Renal cortical epithelial cell (primary cell): ENCODE results near the gene NAMPT. TPM values are rescaled to one million over a fixed set of nuclear protein-coding genes. Genes with fewer than 3 reads are reported as not detected.
A peak's percentile ranks its signal among the peaks of the same experiment; 100 is the strongest.
"Not testable (repeated sequence)": the region's sequence is repeated elsewhere in the genome, so short reads cannot be mapped to it uniquely, and the experiment has no call there.

ENCODE experiments used
- DNase-seq: peaks from one replicate; pipeline ENCODE4 v3.0.0-alpha.2; 2011; ENCODE audit warnings: low read depth
- total RNA-seq: library from RNA; depleted of rRNA; stranded (reverse); fragments of >200 nt; gene quantifications from 2 replicates; pipeline ENCODE4 v1.2.3, GENCODE V29; 2014

NAMPT gene
- total RNA-seq, 1 donor from 2014 or later = 154 TPM

DNA sequence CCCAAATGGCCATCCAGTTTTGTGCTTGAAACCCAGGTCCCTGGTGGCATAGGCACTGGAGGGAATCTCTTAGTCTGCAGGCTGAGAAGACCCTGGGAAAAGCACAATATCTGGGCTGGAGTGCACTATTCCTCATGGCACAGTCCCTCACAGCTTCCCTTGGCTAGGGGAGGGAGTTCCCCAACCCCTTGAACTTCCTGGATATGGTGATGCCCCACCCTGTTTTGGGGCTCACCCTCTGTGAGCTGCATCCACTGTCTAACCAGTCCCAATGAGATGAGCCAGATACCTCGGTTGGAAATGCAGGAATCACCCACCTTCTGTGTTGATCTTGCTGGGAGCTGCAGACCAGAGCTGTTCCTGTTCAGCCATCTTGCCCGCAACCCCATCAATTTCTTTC lies 19.8 kb upstream of the NAMPT start:
- DNase-seq = no peak

- DNase-seq = not testable (repeated sequence)
Measured at GRCh38 chr7:106298631-106299030, 13.8 kb upstream of the NAMPT start.

DNA sequence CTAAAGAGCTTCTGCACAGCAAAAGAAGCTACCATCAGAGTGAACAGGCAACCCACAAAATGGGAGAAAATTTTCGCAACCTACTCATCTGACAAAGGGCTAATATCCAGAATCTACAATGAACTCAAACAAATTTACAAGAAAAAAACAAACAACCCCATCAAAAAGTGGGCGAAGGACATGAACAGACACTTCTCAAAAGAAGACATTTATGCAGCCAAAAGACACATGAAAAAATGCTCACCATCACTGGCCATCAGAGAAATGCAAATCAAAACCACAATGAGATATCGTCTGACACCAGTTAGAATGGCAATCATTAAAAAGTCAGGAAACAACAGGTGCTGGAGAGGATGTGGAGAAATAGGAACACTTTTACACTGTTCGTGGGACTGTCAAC lies 13.4 kb upstream of the NAMPT start:
- DNase-seq = not testable (repeated sequence)

DNA sequence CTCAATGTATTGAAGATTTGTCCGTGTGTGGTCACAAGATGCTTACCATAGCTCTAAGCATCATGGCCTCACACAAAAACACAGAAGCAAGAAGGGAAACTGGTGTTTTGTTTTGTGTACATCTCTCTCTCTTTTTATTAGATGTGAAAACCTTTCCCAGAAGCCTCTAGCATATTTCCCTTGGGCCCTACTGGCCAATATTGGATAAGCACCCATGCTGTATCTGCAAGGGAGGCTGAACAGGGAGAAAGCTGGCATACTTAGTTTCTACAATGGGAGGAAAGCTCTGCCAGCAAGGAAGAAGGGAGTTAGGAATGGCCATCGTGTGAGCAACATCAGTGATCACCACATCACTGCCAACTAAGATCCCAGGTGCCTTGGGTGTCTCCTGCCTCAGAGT lies 9.6 kb upstream of the NAMPT start:
- DNase-seq = no peak

DNA sequence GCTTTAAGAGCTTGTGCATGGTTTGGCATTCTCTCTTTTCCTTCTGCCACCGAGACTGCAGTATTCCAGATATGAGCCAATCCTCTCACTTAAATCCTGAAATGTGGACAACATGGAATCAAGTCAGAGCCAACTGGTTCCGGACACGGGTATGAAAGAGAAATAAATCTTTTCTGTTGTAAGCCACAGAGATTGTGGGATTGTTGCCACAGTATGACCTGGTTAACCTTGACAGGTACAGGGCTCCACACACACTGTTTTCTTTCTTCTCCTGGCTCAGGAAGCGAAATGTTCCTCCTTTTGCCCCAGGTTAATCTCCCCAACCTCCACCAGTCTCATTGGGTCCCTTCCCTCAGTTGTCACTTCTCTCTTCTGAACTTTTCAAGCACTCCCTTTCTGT lies 6.5 kb upstream of the NAMPT start:
- no peak for DNase-seq

- DNase-seq = no peak
Measured at GRCh38 chr7:106290319-106290718, 5.5 kb upstream of the NAMPT start.

DNA sequence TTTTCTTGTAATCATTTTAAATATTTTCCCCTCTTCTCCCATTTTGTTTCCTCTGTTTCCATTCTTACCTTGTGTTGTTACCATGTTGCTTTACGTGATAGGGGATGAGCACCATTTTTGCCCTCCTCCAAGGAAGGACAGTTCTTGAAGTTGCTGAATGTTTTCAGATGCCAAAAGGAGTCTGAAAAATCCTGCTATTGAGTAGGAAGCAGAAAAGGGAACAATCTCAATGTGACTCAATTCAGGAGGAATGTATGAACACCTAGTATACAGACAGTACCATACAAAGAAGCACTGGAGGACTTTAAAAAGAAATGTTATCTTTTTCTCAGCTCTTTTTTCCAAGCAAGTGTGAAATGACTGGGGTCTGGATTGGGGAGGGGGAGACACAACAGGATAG lies 5.1 kb upstream of the NAMPT start:
- DNase-seq = peak; percentile 60

- DNase-seq = no peak
Measured at GRCh38 chr7:106288263-106288662, 3.5 kb upstream of the NAMPT start.

DNA sequence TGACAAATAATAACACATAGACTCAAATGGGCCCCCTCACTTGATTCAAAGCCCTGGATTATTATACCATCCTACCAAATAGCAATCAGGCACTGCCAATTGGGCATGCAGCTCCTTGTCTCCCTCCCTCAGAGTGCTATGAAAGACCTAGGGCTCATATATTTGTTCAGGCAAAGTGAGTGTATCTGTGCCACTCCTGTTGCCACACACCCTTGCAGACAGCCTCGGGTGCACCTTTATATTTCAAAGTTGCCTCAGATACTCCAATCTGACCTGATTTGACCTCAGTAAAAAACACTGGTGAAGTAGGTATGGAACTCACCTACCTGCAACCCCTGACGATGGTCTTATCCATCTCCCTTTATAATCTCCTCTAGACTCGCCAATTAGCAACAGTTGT lies 3.0 kb upstream of the NAMPT start:
- DNase-seq = no peak

GRCh38 chr7:106285855-106286492 lies 1.2 kb upstream of the NAMPT start:
- DNase-seq = no peak

DNA sequence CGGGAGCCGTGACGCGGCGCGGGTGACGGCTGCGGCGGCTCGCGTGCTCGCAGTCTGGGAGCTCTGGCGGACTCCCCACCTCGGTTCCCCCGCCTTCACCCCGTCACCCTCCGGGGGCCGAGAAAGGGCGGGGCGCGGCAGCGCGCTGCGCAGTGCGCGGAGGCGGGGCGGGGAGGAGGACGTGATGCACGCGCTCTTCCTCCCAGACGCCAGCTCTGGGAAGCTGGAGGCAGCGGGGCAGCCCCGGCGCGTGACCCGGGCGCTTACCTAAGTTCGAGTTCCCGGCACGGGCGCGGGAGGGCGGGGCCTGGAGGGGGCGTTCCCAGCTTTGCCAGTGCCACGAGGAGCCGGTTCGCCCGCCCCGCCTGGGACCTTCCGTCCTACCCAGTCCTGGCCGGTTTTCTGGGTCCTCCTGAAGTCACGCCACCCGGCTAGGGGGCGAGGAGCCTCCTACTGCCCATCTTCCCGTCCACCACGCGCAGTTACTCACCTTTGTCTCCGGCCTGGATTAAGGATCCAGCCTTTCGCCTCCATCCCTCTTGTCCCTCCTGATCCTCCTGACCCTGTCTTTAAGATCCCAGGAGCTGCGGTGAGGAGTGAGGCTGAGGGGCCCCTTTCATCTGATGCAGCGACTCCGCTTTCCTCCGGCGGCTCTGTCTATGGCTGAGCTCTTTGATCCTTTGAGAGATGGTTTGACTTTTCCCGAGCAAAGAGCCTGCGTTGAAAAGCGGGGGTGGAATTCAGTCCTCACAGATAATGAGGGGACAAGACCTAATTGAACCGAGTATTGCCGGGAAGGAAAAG lies 470 bp upstream of the NAMPT start:
- DNase-seq = peak; percentile 94

- peak; percentile 35 for DNase-seq
Measured at GRCh38 chr7:106283831-106284713, 711 bp downstream of the NAMPT start.

DNA sequence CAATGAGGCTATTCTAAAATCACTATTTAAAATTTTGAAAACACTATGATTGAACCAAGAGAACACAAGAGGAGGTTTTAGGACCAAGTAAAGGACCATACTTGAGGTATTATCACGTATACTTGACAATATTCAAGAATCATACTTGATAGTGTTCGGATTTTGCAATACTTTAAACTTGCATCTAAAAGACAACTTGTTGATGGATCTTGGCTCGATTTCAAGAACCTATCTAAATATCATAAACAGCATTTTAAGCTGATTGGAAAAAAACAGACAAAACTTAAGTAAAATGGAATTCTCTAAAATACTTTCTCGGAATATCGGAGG lies 1.3 kb downstream of the NAMPT start:
- no peak for DNase-seq

- no peak for DNase-seq
Measured at GRCh38 chr7:106282852-106283251, 1.9 kb downstream of the NAMPT start.

DNA sequence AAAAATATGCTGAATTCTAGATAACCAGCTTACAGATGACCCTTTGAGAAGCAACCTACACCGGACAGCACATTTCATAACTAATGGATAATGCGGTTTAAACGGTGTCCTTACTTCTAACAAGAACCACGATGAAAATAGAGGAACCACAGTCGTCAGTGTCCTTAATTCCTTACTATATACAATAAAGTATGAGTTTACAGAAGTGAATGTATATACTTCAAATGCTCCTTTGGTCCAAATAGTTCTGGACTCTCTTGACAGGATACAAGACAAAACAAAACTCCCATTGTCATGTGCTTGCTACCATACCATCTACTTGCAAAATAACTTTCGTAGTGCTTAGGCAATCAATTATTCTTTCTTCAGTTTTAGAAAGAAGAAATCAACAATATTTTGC lies 2.4 kb downstream of the NAMPT start:
- DNase-seq = no peak

GRCh38 chr7:106281585-106282318 lies 3.0 kb downstream of the NAMPT start:
- DNase-seq = no peak

DNA sequence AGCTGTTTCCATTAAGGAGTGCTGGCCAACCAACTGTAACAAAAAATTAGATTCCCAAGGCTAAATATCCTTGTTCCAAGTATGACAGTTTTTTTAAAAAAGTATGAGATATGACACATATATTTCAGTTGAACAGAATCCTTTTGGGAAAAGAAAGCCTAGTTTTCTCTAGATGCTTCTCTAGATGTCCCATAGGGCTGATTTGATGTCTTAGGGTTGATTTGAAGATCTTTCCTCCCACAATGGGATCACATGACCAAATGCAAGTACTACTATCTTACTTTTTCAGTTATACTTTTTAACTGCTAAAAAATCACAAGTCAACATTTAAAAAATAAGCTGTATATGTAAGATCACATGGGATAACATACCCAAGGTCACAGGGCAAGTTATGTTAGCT lies 3.7 kb downstream of the NAMPT start:
- DNase-seq = no peak

DNA sequence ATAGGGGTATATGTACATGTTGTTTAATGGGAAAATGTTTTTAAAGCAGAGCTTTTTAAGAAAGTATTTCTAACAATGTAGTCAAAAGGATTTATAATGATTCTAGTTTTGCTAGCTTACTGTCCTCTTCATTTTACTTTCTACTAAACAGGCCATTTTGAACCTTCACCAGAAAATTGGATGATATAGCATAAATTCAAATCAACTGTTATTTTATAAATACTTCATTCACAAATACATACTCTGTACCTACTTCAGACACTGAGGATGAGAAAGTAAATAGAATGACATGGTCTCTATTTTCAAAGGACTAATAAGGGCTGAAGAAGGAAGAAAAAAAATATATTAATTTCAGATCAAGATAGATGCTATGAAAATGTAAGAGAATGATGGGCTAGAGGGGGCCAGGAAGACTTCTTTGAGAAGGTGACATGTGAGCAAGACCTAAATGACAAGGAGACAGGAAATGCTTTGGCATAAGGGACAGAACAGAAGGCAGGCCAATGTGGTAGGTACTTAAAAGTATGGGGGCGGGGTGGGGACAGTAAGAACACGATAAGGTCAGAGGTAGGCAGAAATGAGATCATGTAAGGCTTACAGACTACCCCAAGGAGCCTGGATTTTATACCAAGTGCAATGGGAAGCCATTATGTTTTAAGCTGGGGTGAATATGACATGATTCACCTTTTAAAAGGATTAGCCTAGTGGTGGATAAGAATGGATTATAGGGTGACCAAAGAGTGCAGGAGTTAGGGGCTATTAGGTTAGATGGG lies 5.2 kb downstream of the NAMPT start:
- DNase-seq = no peak

- DNase-seq = no peak
Measured at GRCh38 chr7:106278695-106279094, 6.1 kb downstream of the NAMPT start.

DNA sequence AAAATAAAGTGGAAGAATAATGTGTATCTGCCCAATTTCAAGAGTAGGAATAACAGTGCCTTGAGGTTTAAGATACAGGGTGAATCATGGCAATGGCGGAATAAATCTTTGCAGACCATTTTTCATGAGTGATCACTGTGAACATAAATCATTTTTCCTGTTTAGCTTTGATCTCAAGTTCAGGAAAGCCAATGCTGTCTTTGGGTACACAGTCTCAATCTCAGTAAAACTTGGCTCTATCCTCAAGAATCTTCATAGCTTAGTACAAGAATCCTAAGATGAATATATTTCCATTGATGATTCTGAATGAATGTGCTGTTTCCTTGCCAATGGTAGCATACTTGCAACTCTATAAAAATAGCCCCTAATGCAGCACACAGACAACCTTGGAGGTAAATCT lies 6.8 kb downstream of the NAMPT start:
- DNase-seq = no peak

- no peak for DNase-seq
Measured at GRCh38 chr7:106276513-106276912, 8.3 kb downstream of the NAMPT start.
